ENCODE results near the gene SURF1. TPM values are rescaled to one million over a fixed set of nuclear protein-coding genes. Genes with fewer than 3 reads are reported as not detected.

The SURF1 gene
- total and polyA plus RNA-seq, 10 of the 15 experiments (the other 5 are each of a cell fraction or from before 2014, with no cell fraction given), result 17.9 to 46.4 (median 29.6) TPM

GRCh38 chr9:133335924-133336811 lies 20.1 kb downstream of the SURF1 start, which contains the start of gene SURF6 (continued):
- TF ChIP-seq SP1 (IDR thresholded peaks at IDR 0.05; ENCODE audit: low read depth, low read length) (peak; percentile 90), CREB1 (IDR thresholded peaks at IDR 0.05; ENCODE audit: low read depth) (peak; percentile 80), BHLHE40 (IDR thresholded peaks at IDR 0.05; ENCODE audit: borderline replicate concordance in 1 of 2, low read depth in 2 of 2, low read length in 1 of 2) (peak; percentile 99 to 100), TARDBP (IDR thresholded peaks at IDR 0.05; ENCODE audit: borderline replicate concordance) (peak; percentile 85; the same call in 1 of the 2 replicates), ETV6 (conservative IDR thresholded peaks at IDR 0.05 in 1 of 2, IDR thresholded peaks at IDR 0.05 in 1 of 2; ENCODE audit: borderline replicate concordance in 1 of 2, low read depth in 1 of 2) (no peak), RBBP5 (conservative IDR thresholded peaks at IDR 0.05) (no peak; the same call in 1 of the 2 replicates), SREBF1 (IDR thresholded peaks at IDR 0.05; ENCODE audit: low read length) (0 out of 2 replicates have a peak, but pooled peaks have one; percentile 16), RCOR1 (conservative IDR thresholded peaks at IDR 0.05; ENCODE audit: low read depth, low read length) (0 out of 2 replicates have a peak, but pooled peaks have one; percentile 29), STAT1 (conservative IDR thresholded peaks at IDR 0.05) (peak; percentile 88), NRF1 (conservative IDR thresholded peaks at IDR 0.05; ENCODE audit: low read depth, low read length) (0 out of 2 replicates have a peak, but pooled peaks have one; percentile 26), NBN (IDR thresholded peaks at IDR 0.05) (peak; percentile 51; the same call in 1 of the 2 replicates), TCF12 (IDR thresholded peaks at IDR 0.05; ENCODE audit: low read depth, low read length) (peak; percentile 79), FOXK2 (IDR thresholded peaks at IDR 0.05) (peak; percentile 80), BRCA1 (IDR thresholded peaks at IDR 0.05; ENCODE audit: low read depth, low read length) (no peak), MAX (IDR thresholded peaks at IDR 0.05; ENCODE audit: low read depth, low read length) (peak; percentile 94)
- TF ChIP-seq, protein P1, sequence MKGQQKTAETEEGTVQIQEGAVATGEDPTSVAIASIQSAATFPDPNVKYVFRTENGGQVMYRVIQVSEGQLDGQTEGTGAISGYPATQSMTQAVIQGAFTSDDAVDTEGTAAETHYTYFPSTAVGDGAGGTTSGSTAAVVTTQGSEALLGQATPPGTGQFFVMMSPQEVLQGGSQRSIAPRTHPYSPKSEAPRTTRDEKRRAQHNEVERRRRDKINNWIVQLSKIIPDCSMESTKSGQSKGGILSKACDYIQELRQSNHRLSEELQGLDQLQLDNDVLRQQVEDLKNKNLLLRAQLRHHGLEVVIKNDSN (IDR thresholded peaks at IDR 0.05; ENCODE audit: borderline replicate concordance, extremely low read length, insufficient read depth, low read depth, low read length), result peak; percentile 39
- TF ChIP-seq, protein P2, sequence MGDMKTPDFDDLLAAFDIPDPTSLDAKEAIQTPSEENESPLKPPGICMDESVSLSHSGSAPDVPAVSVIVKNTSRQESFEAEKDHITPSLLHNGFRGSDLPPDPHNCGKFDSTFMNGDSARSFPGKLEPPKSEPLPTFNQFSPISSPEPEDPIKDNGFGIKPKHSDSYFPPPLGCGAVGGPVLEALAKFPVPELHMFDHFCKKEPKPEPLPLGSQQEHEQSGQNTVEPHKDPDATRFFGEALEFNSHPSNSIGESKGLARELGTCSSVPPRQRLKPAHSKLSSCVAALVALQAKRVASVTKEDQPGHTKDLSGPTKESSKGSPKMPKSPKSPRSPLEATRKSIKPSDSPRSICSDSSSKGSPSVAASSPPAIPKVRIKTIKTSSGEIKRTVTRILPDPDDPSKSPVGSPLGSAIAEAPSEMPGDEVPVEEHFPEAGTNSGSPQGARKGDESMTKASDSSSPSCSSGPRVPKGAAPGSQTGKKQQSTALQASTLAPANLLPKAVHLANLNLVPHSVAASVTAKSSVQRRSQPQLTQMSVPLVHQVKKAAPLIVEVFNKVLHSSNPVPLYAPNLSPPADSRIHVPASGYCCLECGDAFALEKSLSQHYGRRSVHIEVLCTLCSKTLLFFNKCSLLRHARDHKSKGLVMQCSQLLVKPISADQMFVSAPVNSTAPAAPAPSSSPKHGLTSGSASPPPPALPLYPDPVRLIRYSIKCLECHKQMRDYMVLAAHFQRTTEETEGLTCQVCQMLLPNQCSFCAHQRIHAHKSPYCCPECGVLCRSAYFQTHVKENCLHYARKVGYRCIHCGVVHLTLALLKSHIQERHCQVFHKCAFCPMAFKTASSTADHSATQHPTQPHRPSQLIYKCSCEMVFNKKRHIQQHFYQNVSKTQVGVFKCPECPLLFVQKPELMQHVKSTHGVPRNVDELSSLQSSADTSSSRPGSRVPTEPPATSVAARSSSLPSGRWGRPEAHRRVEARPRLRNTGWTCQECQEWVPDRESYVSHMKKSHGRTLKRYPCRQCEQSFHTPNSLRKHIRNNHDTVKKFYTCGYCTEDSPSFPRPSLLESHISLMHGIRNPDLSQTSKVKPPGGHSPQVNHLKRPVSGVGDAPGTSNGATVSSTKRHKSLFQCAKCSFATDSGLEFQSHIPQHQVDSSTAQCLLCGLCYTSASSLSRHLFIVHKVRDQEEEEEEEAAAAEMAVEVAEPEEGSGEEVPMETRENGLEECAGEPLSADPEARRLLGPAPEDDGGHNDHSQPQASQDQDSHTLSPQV (IDR thresholded peaks at IDR 0.05), result no peak
- TF ChIP-seq, protein P3, sequence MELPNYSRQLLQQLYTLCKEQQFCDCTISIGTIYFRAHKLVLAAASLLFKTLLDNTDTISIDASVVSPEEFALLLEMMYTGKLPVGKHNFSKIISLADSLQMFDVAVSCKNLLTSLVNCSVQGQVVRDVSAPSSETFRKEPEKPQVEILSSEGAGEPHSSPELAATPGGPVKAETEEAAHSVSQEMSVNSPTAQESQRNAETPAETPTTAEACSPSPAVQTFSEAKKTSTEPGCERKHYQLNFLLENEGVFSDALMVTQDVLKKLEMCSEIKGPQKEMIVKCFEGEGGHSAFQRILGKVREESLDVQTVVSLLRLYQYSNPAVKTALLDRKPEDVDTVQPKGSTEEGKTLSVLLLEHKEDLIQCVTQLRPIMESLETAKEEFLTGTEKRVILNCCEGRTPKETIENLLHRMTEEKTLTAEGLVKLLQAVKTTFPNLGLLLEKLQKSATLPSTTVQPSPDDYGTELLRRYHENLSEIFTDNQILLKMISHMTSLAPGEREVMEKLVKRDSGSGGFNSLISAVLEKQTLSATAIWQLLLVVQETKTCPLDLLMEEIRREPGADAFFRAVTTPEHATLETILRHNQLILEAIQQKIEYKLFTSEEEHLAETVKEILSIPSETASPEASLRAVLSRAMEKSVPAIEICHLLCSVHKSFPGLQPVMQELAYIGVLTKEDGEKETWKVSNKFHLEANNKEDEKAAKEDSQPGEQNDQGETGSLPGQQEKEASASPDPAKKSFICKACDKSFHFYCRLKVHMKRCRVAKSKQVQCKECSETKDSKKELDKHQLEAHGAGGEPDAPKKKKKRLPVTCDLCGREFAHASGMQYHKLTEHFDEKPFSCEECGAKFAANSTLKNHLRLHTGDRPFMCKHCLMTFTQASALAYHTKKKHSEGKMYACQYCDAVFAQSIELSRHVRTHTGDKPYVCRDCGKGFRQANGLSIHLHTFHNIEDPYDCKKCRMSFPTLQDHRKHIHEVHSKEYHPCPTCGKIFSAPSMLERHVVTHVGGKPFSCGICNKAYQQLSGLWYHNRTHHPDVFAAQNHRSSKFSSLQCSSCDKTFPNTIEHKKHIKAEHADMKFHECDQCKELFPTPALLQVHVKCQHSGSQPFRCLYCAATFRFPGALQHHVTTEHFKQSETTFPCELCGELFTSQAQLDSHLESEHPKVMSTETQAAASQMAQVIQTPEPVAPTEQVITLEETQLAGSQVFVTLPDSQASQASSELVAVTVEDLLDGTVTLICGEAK (IDR thresholded peaks at IDR 0.05; ENCODE audit: borderline replicate concordance), result peak; percentile 88
